ENCODE data around the gene STX10.

The STX10 gene

GRCh38 chr19:13099073-13099999, 50.8 kb downstream of the STX10 start:
- DNase-seq = peak; percentile 87

- DNase-seq = peak; percentile 74
Observed at GRCh38 chr19:13098277-13099072, 51.7 kb downstream of the STX10 start.

- DNase-seq = peak; percentile 29
Observed at GRCh38 chr19:13097463-13098258, 52.5 kb downstream of the STX10 start.

GRCh38 chr19:13097033-13097462, 53.1 kb downstream of the STX10 start:
- peak; percentile 73 for DNase-seq

- no peak for DNase-seq
Observed at GRCh38 chr19:13095934-13096927, 53.9 kb downstream of the STX10 start.

- no peak for DNase-seq
Observed at GRCh38 chr19:13095393-13095784, 54.8 kb downstream of the STX10 start.

- DNase-seq = no peak
Observed at GRCh38 chr19:13094771-13095392, 55.3 kb downstream of the STX10 start.

- no peak for DNase-seq
Observed at GRCh38 chr19:13094106-13094504, 56.1 kb downstream of the STX10 start.

All from inflammatory macrophage treated with lipopolysaccharide for 4 hours (primary cell).